ENCODE data around the gene PERCC1.

Gene PERCC1

DNA sequence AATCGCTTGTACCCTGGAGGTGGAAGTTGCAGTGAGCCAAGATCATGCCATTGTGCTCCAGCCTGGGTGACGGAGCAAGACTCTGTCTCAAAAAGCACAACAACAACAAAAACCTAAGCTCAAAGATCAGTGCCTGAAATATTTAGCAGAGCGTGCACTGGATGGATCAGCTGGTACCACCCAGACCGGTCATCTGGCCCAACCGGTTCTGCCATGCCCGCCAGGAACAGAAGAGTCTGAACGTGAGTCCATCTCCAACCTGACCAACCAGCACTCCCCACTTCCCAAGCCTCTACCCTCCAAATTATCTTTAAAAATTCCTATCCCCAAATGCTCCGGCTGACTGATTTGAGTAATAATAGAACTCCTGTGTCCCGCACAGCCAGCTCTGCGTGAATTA is 8.8 kb upstream of the PERCC1 start:
- TF ChIP-seq, protein P1, sequence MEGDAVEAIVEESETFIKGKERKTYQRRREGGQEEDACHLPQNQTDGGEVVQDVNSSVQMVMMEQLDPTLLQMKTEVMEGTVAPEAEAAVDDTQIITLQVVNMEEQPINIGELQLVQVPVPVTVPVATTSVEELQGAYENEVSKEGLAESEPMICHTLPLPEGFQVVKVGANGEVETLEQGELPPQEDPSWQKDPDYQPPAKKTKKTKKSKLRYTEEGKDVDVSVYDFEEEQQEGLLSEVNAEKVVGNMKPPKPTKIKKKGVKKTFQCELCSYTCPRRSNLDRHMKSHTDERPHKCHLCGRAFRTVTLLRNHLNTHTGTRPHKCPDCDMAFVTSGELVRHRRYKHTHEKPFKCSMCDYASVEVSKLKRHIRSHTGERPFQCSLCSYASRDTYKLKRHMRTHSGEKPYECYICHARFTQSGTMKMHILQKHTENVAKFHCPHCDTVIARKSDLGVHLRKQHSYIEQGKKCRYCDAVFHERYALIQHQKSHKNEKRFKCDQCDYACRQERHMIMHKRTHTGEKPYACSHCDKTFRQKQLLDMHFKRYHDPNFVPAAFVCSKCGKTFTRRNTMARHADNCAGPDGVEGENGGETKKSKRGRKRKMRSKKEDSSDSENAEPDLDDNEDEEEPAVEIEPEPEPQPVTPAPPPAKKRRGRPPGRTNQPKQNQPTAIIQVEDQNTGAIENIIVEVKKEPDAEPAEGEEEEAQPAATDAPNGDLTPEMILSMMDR (IDR thresholded peaks at IDR 0.05) = no peak
- H3K4me3 ChIP-seq = no peak overlapping the region
- peak overlapping the region in 1 of 2 donors; percentile 97 for H3K27ac ChIP-seq
- no peak for DNase-seq (ENCODE audit: low spot score)

DNA sequence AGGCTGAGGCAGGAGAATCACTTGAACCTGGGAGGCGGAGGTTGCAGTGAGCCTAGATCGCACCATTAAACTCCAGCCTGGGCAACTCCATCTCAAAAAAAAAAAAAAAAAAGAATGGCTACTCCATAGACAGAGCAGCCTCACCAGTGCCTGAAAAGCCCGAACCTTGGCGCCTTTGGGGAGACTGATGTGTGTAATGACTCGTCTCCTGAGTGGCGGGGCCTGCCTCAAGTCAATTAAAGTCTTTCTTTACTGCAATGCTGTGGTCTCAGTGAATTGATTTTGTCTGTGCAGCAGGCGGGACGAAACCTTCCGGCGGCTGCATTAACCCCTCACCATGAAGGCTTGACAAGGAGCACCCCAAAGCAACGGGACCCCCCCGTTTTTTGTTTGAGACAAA is 6.8 kb upstream of the PERCC1 start:
- Histone ChIP-seq H3K27ac (no peak overlapping the region), H3K4me3 (no peak overlapping the region)
- DNase-seq (ENCODE audit: low spot score) = no peak
- TF ChIP-seq, protein P1 (IDR thresholded peaks at IDR 0.05) = no peak

DNA sequence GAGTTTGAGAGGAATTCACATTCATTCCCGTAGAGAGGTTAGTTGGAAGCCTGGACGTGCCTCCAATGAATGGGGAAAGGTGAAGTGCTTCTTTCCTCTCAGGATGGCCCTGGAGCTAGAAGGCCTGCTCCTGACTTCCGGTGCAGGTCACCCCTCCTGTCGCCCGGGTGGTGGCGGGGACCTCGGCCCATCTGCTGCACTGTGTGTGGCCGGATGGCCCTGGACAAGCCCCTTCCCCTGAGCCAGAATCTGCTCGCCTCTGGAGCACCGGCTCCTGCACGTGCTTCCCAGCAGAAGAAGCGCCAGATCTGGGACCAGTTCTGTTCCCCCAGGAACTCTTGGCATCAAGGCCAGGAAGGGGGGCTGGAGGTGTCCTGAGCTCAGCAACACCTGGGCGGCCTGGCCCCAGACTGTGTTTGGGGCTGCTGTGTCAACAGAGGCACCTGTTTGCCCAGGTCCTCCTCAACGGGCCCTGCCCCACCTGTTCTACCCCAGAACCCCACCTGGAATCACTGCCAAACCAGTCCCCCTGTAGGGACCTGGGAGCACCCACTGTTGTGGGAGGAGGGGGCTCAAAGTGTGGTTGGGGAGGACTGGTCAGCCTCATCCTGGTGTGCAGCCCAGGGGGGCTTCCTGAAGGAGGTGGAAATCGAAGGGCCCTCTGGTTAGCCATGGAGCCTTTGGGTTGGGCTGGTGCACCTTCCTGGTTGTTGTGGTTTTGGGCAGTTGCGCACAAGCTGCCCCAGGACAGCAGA is 5.1 kb upstream of the PERCC1 start:
- TF ChIP-seq, protein P1 (IDR thresholded peaks at IDR 0.05) = no peak
- DNase-seq (ENCODE audit: low spot score) = no peak
- Histone ChIP-seq H3K27ac (no peak overlapping the region), H3K4me3 (no peak overlapping the region)

DNA sequence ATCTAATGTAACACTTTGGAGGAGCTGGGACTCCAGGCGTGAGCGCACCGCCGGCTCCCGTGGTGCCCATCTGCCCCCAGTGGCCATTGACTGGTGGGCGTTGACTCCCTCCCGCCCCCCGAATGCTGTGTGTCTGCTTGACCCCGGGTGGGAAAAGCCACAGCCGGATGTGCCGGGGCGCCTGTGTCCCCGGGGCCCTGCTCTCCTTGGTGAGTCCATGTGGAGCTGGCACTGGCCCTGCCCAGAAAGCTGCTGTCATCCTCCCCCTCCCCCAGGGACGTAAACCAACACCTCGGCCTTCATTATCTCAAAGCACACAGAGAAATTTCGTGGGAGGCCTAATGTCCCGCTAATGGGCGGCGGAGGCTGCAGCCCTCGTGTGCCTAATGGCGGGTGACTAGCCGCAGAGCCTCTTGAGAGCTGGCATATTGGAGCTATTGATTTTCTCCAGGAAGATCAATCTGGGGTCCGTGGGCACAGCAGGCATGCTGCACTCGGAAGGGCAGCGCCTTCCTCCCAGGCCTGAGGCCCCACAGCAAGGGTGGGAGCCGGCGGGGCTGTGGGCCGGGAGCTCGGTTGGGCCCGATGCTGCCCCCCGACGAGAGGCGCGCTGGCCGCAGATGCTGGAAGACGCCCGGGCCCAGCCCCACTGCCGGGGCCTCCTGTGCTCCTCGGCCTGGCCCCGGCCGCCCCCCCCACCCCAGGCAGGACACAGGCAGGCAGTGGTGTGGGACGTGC is 4.0 kb upstream of the PERCC1 start:
- DNase-seq (ENCODE audit: low spot score) = no peak
- Histone ChIP-seq H3K4me3 (no peak overlapping the region), H3K27ac (no peak overlapping the region)
- TF ChIP-seq, protein P1 (IDR thresholded peaks at IDR 0.05) = no peak

DNA sequence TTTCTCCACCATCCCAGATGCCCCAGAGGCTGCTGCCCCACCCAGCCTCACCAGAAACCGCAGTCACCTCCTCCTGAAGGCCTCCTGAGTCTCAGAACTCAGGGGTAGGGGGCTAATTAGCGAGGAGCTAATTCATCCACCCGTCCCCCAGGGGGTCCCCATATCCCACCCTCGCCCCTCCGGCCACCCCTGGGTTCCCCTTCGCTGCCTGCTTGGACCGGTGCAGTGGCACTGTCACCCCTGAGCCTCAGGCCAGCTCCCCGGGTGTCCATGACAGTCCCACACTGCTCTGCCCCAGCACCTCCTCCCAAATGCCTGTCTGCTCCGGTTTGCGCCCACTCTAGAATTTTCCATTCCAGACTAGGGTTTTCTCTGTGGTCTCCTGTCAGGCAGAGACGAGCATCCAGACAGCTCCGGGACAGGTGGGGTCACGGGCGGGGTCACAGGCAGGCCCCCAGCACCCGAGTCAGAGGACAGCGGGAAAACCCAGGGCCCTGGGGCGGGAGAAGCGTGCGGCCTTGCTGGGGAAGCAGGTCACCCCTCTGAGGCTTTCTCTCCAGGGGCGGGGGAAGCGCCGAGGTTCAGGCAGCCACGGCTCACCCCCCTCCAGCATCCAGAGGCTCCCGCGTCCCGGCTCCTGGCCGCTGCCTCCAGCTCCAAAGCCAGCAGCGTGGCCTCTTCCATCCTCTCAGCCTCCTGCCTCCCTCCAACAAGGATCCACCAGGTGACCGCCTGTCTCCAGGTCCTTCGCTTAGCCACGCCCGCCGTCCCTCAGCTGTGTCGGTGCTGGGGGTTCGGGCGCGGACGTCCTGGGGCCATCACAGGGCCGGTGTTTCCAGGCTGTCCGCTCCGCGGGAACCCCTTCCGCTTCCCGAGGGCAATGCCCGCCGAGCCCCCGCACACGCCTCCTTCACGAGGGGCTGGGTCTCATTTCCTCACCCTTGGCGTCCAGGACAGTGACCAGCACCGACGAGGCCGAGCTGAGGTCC is 3.1 kb upstream of the PERCC1 start:
- TF ChIP-seq, protein P1 (IDR thresholded peaks at IDR 0.05) = no peak
- no peak overlapping the region for H3K27ac ChIP-seq
- no peak overlapping the region for H3K4me3 ChIP-seq
- DNase-seq (ENCODE audit: low spot score) = no peak

DNA sequence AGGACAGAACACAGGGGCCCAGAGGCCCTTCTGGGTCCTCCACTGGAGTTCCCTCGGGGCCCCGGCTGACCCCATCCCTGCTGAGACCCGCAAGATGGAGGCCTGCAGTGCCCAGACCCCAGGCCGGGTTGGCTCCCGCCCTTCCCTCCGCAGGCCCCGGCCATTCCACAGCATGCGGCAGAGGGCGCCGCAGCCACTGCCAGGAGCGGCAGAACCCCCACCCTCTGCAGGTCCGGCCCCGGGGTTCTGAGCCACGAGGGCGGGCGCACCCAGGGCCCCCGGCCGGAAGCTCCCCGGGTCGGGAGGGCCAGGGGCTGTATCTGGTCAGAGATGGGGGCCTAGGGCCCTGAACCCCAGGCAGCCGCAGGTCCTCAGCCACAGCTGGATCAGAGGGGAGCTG is 2.4 kb upstream of the PERCC1 start:
- no peak for DNase-seq (ENCODE audit: low spot score)
- Histone ChIP-seq H3K27ac (no peak overlapping the region), H3K4me3 (no peak overlapping the region)
- TF ChIP-seq, protein P1 (IDR thresholded peaks at IDR 0.05) = no peak

Measured in coronary artery (tissue), 2 donors.